IgD-negative memory B cell (primary cell): Measurements from ENCODE around the gene SF3B4. TPM values are rescaled to one million over a fixed set of nuclear protein-coding genes. Genes with fewer than 3 reads are reported as not detected.
"Not testable (repeated sequence)": the region's sequence is repeated elsewhere in the genome, so short reads cannot be mapped to it uniquely, and the experiment has no call there.

ENCODE experiments used
- H3K27ac Mint-ChIP-seq, 3 donors: one replicate each; pipeline ENCODE4 v1.8.0; 2020 to 2022; ENCODE audit warnings: mild to moderate bottlenecking in 3 of 3, mixed read lengths in 3 of 3, moderate library complexity in 1 of 3
- H3K27me3 Mint-ChIP-seq: one replicate; pipeline ENCODE4 v1.8.0; 2021; ENCODE audit warnings: mixed read lengths
- H3K36me3 Mint-ChIP-seq: one replicate; pipeline ENCODE4 v1.8.0; 2020; ENCODE audit warnings: mild to moderate bottlenecking, mixed read lengths
- H3K4me1 Mint-ChIP-seq, 3 donors: one replicate each; pipeline ENCODE4 v1.8.0; 2020 to 2022; ENCODE audit warnings: mixed read lengths in 3 of 3, mild to moderate bottlenecking in 1 of 3
- H3K4me3 Mint-ChIP-seq, 4 donors: one replicate each; pipeline ENCODE4 v1.8.0; 2020 to 2022; ENCODE audit warnings: mild to moderate bottlenecking in 4 of 4, mixed read lengths in 4 of 4, moderate library complexity in 3 of 4
- H3K9me3 Mint-ChIP-seq, 3 donors: one replicate each; pipeline ENCODE4 v1.8.0; 2020 to 2021; ENCODE audit warnings: mixed read lengths in 3 of 3, mild to moderate bottlenecking in 1 of 3
- polyA plus RNA-seq: library from polyadenylated mRNA; unstranded; fragments of 300-500 nt; fragmentation: Illumina TruSeq; gene quantifications from one replicate; pipeline ENCODE4 v1.2.3, GENCODE V29; 2021

The SF3B4 gene, protein sequence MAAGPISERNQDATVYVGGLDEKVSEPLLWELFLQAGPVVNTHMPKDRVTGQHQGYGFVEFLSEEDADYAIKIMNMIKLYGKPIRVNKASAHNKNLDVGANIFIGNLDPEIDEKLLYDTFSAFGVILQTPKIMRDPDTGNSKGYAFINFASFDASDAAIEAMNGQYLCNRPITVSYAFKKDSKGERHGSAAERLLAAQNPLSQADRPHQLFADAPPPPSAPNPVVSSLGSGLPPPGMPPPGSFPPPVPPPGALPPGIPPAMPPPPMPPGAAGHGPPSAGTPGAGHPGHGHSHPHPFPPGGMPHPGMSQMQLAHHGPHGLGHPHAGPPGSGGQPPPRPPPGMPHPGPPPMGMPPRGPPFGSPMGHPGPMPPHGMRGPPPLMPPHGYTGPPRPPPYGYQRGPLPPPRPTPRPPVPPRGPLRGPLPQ
- polyA plus RNA-seq = 99.3 TPM

DNA sequence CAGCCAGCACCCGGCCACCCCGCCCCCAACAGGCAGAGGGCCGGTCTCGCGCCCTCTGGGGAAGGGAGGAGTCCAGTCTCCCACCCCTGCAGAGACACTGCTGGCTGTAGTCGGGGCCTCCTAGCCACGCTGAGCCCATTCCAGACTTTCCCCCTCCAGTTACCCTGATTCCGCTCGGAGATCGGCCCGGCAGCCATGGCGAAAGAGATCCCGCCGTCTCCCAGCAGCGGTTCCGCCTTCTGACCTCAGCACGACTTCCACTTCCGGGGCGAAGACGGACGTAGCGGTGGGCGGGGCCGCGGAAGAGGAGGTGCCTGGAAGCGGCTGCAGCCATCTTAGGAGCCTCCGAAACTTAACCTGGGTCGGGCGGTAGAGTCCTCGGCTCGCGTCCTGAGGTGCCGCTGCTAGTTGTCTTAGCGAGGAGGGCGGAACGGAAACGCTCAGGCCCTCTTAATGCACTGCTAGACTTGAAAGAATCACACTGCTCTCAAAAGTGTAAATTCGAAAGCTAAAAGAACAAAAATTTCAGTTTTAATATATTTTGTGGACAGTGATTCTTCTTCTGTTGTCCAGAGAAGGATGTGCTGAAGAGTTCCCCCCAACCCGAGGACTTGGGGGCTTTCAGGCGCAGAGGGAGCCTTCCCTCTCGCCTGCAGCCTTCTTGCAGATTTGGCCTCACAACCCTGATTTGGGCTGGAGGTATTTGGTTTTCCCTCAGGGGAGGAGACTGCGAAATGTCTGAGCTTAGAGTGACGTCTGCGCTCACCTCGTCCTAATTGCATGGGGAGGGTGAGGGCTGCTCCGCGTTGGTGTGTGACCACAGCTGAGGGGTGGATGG is at the start of gene SF3B4:
SF3B4 (minus strand) TSS at position 241 of the 838 bp plus-strand sequence; CDS start at position 197, 44 bp downstream.
- peak within 1 kb of the TSS; percentile 89 to 98 (median 96) for H3K4me3 Mint-ChIP-seq
- H3K27me3 Mint-ChIP-seq = peaks cover 5% of the 10 kb centered on the region
- H3K27ac Mint-ChIP-seq = peak within 1 kb of the TSS; percentile 83 to 96 (median 90)
- no peaks in the 10 kb centered on the region for H3K9me3 Mint-ChIP-seq
- peaks cover 15% of the 10 kb centered on the region for H3K36me3 Mint-ChIP-seq
- peaks cover 14 to 27% (median 21%) of the 10 kb centered on the region in 3 donors for H3K4me1 Mint-ChIP-seq

DNA sequence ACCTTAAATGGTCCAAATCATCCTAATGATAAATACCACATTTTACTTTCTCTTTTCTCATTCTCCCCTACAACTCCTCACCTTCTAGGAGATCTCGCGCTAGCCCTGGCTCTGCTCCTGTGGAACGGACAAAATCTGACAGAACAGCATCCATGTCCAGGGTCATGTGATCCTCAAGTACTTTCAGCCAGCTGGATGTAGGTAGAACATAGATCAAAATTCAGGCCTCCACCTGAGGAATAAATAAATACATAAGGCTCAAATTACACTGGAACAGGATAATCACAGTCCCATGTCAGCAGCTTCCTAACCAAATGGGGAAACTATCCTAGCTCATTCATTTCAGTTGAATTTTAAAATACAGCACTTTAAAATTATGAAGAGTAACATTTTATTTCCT is 49.7 kb upstream of the SF3B4 start:
- Mint-ChIP-seq H3K27ac (no peak overlapping the region), H3K36me3 (peaks cover 8% of the 10 kb centered on the region), H3K27me3 (no peaks in the 10 kb centered on the region), H3K4me3 (no peak overlapping the region), H3K4me1 (peaks cover 2 to 7% (median 6%) of the 10 kb centered on the region in 3 donors), H3K9me3 (no peaks in the 10 kb centered on the region)

DNA sequence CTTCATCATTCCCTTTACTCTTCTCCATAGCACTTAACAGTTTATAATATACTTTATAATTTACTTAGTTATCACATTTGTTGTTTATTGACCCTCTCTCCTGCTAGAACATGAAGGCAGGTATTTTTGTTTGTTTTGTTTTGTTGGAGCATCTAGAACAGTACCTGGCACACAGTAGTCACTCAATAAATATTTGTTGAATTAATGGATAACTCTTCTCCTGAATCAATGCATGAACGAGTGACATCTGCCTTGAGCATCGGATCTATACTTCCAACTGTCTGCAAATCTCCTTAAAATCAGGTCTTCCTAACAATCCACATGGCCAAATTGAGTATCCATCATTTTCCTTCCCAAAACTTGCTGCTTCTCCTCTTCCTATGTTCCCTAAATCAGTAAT is 44.9 kb upstream of the SF3B4 start:
- no peaks in the 10 kb centered on the region for H3K27me3 Mint-ChIP-seq

DNA sequence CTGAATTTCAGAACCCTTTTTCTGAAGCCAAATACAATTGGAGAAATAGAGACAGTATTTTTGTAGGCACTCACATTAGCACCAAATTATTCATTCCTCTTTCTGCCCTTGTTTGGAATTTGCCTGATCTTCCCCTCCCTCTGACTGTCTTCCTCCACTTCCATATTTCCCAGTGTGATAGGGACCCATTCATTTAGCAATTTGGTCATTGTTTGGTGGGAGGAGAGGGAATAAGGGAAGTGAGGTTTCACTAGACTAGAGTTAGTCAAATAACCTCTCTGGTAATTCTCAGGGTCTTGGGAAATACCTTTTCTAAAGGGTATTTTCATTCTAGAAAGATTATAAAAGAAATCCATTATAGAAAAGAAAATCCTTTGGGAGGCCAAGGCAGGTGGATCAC is 40.0 kb upstream of the SF3B4 start:
- H3K27ac Mint-ChIP-seq = no peak overlapping the region
- H3K36me3 Mint-ChIP-seq = peaks cover 5% of the 10 kb centered on the region
- H3K9me3 Mint-ChIP-seq = no peaks in the 10 kb centered on the region
- peaks cover 0 to 4% (median 0%) of the 10 kb centered on the region in 3 donors for H3K4me1 Mint-ChIP-seq
- no peaks in the 10 kb centered on the region for H3K27me3 Mint-ChIP-seq
- H3K4me3 Mint-ChIP-seq = no peak overlapping the region

More for the DNA sequence above, 44.9 kb upstream of the SF3B4 start:
- Mint-ChIP-seq H3K27ac (no peak overlapping the region), H3K9me3 (no peaks in the 10 kb centered on the region), H3K36me3 (peaks cover 8% of the 10 kb centered on the region), H3K4me1 (peaks cover 0 to 10% (median 4%) of the 10 kb centered on the region in 3 donors), H3K4me3 (no peak overlapping the region)

DNA sequence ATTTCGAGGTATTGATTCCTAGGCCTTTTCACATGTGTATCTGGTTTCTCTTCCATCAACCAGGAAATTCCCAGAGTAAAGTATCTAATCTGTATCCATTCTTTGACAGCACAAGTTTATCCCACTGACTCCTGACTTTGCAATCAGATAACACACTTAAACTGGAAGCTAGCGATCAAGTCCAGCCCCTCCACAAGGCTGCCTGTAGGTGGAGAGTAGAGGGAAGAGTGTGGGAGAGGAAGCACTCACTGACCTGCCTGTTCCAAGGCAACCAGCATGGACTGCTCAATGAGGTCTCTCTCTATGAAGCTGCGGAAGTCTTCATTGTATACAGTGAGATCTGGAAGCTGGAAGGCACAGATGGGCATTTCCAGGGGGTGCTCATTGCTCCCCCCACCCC is 39.4 kb upstream of the SF3B4 start:
- H3K36me3 Mint-ChIP-seq = peaks cover 5% of the 10 kb centered on the region
- H3K27me3 Mint-ChIP-seq = no peaks in the 10 kb centered on the region
- no peak overlapping the region for H3K4me3 Mint-ChIP-seq
- H3K9me3 Mint-ChIP-seq = no peaks in the 10 kb centered on the region
- H3K27ac Mint-ChIP-seq = no peak overlapping the region
- H3K4me1 Mint-ChIP-seq = peaks cover 3 to 5% (median 4%) of the 10 kb centered on the region in 3 donors

DNA sequence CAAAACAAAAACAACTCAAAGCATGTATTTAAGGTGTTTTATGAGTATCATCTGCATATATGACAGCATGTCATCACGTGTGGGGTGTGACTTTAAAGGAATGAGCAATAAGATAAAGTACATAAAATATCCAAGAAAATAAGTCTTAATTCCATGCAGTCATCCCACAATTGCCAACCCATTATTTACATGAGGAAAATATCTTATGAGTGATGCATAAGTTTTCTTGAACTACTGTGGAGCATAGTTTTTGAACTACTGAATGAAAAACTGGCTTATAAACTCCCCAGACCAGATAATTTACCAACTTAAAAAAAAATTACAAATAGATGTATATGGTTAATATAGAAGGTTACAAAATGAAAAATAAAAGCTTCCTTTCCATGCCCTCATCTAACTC is 38.8 kb upstream of the SF3B4 start:
- Mint-ChIP-seq H3K27me3 (no peaks in the 10 kb centered on the region), H3K9me3 (no peaks in the 10 kb centered on the region), H3K36me3 (peaks cover 5% of the 10 kb centered on the region), H3K4me1 (peaks cover 3 to 10% (median 5%) of the 10 kb centered on the region in 3 donors), H3K4me3 (no peak overlapping the region), H3K27ac (no peak overlapping the region)

DNA sequence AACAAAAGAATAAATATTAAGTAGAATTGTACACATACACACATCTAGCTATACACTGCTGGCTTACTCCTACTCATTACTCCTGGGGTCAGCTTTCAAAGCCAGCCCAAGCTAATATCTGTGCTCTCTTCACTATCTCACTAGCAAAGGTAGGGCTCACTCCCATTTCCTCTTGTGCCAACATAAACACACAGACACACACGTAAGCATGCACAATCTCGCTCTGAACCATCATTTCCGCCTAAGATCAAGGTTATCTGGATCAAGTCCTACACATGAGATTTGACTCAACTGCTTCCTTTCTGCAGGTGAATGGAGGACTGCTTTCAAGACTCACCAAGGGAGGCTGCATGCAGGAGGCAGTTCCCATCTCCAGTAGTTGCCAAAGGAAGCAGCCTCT is 37.8 kb upstream of the SF3B4 start:
- no peaks in the 10 kb centered on the region for H3K9me3 Mint-ChIP-seq
- H3K27ac Mint-ChIP-seq = peak overlapping the region in 1 of 3 donors; percentile 54
- peaks cover 2% of the 10 kb centered on the region for H3K36me3 Mint-ChIP-seq
- H3K4me1 Mint-ChIP-seq = peaks cover 2 to 11% (median 5%) of the 10 kb centered on the region in 3 donors
- H3K4me3 Mint-ChIP-seq = no peak overlapping the region
- no peaks in the 10 kb centered on the region for H3K27me3 Mint-ChIP-seq

DNA sequence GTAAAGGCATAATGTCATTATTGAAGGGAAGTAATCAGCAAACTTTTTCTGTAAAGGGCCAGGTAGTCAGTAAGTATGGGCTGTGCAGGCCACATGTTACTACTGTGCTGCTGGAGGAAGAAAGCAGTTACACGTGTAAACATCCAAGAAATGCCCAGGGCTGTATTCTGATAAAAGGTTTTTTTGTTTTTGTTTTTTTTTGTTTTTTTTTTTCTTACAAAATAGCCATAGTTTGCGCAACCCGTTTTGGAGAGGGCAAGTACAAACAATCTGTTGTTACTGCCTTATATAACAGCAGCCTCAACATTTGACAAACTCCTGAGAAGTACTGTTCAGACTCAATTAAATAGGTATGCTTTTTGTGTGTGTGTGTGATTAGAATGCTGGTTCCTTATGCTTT is 35.8 kb upstream of the SF3B4 start:
- peaks cover 2 to 11% (median 5%) of the 10 kb centered on the region in 3 donors for H3K4me1 Mint-ChIP-seq
- no peak overlapping the region for H3K4me3 Mint-ChIP-seq
- no peaks in the 10 kb centered on the region for H3K9me3 Mint-ChIP-seq
- peaks cover 5% of the 10 kb centered on the region for H3K36me3 Mint-ChIP-seq
- H3K27ac Mint-ChIP-seq = no peak overlapping the region
- H3K27me3 Mint-ChIP-seq = no peaks in the 10 kb centered on the region

DNA sequence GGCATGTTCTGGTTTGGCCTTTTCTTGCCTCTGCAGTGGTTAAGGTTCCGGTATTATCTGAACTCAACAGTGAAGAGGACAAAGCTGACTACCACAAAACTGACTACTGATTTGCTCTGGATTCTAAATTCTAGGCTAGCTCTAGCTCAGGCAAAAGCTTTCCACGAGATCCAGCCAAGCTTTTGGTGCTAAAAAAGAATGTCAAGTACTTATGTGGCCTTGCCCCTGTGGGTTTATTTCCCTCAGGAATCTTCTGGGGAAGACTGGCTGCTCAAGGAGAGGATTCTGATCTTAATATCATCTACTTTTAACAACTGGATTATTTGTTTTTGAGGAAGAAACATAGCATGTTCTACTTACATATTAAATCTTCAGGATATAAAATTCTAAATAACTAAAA is 35.1 kb upstream of the SF3B4 start:
- peaks cover 5% of the 10 kb centered on the region for H3K36me3 Mint-ChIP-seq
- no peak overlapping the region for H3K4me3 Mint-ChIP-seq
- H3K27ac Mint-ChIP-seq = no peak overlapping the region
- H3K27me3 Mint-ChIP-seq = no peaks in the 10 kb centered on the region
- H3K9me3 Mint-ChIP-seq = no peaks in the 10 kb centered on the region
- H3K4me1 Mint-ChIP-seq = peaks cover 2 to 11% (median 5%) of the 10 kb centered on the region in 3 donors

DNA sequence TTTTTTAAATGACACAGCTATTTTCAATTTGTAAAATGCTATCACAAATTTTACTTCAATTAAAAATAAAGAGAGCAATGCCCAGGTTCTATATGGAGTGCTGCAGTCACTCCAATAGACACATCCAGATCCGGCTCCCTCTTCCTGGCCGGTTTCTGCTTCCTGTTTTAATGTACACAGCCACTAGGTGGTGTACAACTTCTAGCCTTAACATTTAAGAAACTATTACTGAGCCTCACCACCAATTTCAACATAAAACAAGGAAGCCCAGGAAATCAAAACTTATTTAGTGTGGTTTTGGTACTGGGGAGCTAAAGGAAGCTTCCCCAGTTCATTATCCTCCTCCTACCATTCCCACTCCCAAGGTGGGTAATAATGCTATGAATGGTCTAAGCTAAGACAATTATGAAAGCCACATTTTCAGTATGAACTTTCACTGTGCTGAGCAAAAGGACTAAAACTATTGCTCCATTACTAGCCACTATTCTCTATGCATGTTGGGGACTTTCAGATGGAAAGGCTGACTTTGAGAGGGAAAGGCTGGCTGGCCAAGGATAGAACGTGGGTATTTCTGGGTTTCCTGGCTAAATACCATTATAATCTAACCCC is 34.5 kb upstream of the SF3B4 start:
- Mint-ChIP-seq H3K27ac (no peak overlapping the region), H3K4me1 (peaks cover 2 to 11% (median 5%) of the 10 kb centered on the region in 3 donors), H3K9me3 (no peaks in the 10 kb centered on the region), H3K4me3 (no peak overlapping the region), H3K27me3 (no peaks in the 10 kb centered on the region), H3K36me3 (peaks cover 5% of the 10 kb centered on the region)

DNA sequence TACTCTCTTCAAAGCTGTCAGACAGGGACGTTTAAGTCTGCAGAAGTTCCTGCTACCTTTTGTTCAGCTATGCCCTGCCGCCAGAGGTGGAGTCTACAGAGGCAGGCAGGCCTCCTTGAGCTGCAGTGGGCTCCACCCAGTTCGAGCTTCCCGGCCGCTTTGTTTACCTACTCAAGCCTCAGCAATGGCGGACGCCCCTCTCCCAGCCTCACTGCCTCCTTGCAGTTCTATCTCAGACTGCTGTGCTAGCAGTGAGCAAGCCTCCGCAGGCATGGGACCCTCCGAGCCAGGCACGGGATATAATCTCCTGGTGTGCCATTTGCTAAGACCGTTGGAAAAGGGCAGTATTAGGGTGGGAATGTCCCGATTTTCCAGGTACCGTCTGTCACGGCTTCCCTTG is 29.9 kb upstream of the SF3B4 start:
- H3K27me3 Mint-ChIP-seq, H3K9me3 Mint-ChIP-seq, H3K36me3 Mint-ChIP-seq, H3K4me3 Mint-ChIP-seq, H3K27ac Mint-ChIP-seq: not testable (repeated sequence)
- H3K4me1 Mint-ChIP-seq = peaks cover 2 to 11% (median 5%) of the 10 kb centered on the region in 3 donors

DNA sequence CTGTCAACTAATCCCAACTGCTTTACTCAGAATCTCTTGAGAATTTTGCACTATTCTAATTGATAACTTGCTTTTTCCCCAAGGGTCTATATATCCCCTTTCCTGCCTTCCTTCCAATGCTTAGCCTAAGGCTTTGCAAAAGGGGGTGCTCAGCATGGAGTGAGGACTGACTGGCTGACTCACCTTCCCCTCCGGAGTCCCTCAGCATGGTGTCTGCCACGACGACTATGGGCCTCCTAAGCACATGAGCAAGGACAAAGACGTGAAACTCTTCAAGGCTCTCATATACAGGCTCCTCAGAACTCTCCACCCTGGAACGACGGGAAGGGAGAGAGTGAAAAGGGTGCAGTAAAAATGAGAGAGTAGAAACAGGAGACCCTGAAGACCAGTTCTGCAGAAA is 22.3 kb upstream of the SF3B4 start:
- Mint-ChIP-seq H3K9me3 (no peaks in the 10 kb centered on the region), H3K4me1 (no peaks in the 10 kb centered on the region), H3K4me3 (no peak overlapping the region), H3K27ac (no peak overlapping the region), H3K36me3 (no peaks in the 10 kb centered on the region), H3K27me3 (no peaks in the 10 kb centered on the region)

DNA sequence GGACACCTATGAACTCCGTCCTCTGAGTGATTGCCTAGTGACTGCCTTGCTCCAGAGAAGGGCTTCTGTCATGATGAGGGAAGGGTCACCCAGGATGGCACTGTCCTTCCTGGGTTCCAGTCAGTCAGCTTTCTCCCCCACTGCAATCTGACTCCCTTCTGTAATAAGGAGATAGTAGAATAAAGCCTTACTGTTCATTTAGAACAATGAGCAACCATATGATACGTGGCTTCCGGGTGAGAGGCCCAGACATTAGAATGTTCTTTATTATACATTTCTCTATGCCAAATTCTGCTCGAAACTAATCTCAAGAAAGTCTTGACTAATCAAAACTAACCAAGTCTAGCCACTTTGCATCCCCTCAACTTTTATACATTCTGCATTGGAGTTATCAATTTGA is 17.6 kb upstream of the SF3B4 start:
- Mint-ChIP-seq H3K4me3 (no peak overlapping the region), H3K36me3 (peaks cover 2% of the 10 kb centered on the region), H3K27ac (no peak overlapping the region), H3K9me3 (no peaks in the 10 kb centered on the region), H3K27me3 (no peaks in the 10 kb centered on the region), H3K4me1 (no peaks in the 10 kb centered on the region)

DNA sequence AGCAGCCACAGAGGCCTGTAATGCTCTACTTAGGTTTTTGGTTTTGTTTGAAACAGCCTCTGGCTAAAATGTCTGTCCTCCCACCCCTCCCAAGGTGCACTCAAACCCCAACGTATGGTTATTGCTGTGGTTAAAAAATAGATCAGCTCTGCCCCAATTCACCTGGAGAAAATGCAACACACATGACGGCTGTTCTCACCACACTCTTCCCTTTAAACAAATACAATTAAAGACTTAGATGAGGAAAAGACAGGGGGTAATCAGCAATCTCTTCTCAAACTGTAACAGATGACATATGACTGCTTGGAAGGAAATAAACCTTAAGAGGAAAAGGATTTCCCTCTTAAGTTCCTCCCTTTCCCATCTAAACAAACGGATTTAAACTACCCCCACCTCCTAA is 15.3 kb upstream of the SF3B4 start:
- no peak overlapping the region for H3K4me3 Mint-ChIP-seq
- no peaks in the 10 kb centered on the region for H3K4me1 Mint-ChIP-seq
- no peaks in the 10 kb centered on the region for H3K9me3 Mint-ChIP-seq
- H3K27ac Mint-ChIP-seq = no peak overlapping the region
- peaks cover 2% of the 10 kb centered on the region for H3K36me3 Mint-ChIP-seq
- H3K27me3 Mint-ChIP-seq = no peaks in the 10 kb centered on the region

DNA sequence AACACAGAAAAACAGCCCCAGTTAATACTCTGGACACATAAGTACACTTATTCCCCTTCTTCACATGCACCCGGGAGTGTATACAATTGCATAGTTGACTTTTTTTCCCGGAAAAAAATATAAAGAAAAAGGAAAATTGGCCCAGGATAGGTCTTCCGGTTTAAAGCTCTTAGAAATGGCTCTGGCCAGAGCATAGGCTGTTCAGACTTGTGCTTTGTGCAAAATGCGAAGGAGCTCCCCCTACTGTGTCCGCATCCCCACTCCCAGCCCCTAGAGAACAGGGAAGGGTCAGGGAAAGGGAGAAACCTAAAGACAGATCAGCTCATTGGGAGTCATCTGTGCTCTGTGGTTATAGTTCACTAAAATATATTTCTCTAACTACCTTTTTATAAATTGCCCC is 14.6 kb upstream of the SF3B4 start:
- H3K27ac Mint-ChIP-seq = no peak overlapping the region
- H3K36me3 Mint-ChIP-seq = peaks cover 2% of the 10 kb centered on the region
- peaks cover 0 to 2% (median 0%) of the 10 kb centered on the region in 3 donors for H3K4me1 Mint-ChIP-seq
- H3K27me3 Mint-ChIP-seq = no peaks in the 10 kb centered on the region
- H3K4me3 Mint-ChIP-seq = no peak overlapping the region
- no peaks in the 10 kb centered on the region for H3K9me3 Mint-ChIP-seq
